Measurements from ENCODE around the gene ECT2. TPM values are rescaled to one million over a fixed set of nuclear protein-coding genes. Genes with fewer than 3 reads are reported as not detected.
"Not testable (repeated sequence)": the region's sequence is repeated elsewhere in the genome, so short reads cannot be mapped to it uniquely, and the experiment has no call there.

Gene ECT2
- polyA plus RNA-seq, 1 donor from 2014 or later = 6.3 TPM

GRCh38 chr3:172859041-172859440 lies 108.5 kb downstream of the ECT2 start:
- H3K27ac ChIP-seq (ENCODE audit: low read length) = no peak overlapping the region
- H3K9me2 ChIP-seq (ENCODE audit: insufficient read depth, low read length) = no peaks in the 10 kb centered on the region
- TF ChIP-seq EZH2 (IDR thresholded peaks at IDR 0.05; ENCODE audit: borderline replicate concordance, insufficient read depth, low read length, poor library complexity, severe bottlenecking) (no peak), RAD21 (conservative IDR thresholded peaks at IDR 0.05) (no peak), EP300 (conservative IDR thresholded peaks at IDR 0.05; ENCODE audit: poor library complexity, severe bottlenecking) (no peak)
- no peaks in the 10 kb centered on the region for H3K79me2 ChIP-seq (replicated peaks; ENCODE audit: insufficient read depth, low read length)
- H3K36me3 ChIP-seq (ENCODE audit: insufficient read depth, low read length) = no peaks in the 10 kb centered on the region
- H3F3A ChIP-seq (ENCODE audit: insufficient read depth, low read length, poor library complexity, severe bottlenecking) = no peaks in the 10 kb centered on the region
- no peaks in the 10 kb centered on the region for H4K20me1 ChIP-seq (ENCODE audit: insufficient read depth)
- H3K4me2 ChIP-seq (ENCODE audit: low read length) = no peak overlapping the region
- H3K4me3 ChIP-seq (ENCODE audit: low read length) = no peak overlapping the region
- H3K9ac ChIP-seq (ENCODE audit: low read length) = no peak overlapping the region
- no peaks in the 10 kb centered on the region for H3K9me3 ChIP-seq (ENCODE audit: low read length)
- no peak overlapping the region for H2AFZ ChIP-seq (ENCODE audit: low read depth, low read length)
- no peaks in the 10 kb centered on the region for H3K27me3 ChIP-seq (ENCODE audit: insufficient read depth, low read depth, low read length)

- not testable (repeated sequence) for H3K27ac ChIP-seq (ENCODE audit: low read length); H3K9me2 ChIP-seq (ENCODE audit: insufficient read depth, low read length); H3K9ac ChIP-seq (ENCODE audit: low read length); H3F3A ChIP-seq (ENCODE audit: insufficient read depth, low read length, poor library complexity, severe bottlenecking); H3K27me3 ChIP-seq (ENCODE audit: insufficient read depth, low read depth, low read length); H3K9me3 ChIP-seq (ENCODE audit: low read length); H3K4me3 ChIP-seq (ENCODE audit: low read length); H3K79me2 ChIP-seq (replicated peaks; ENCODE audit: insufficient read depth, low read length); H3K4me2 ChIP-seq (ENCODE audit: low read length); H4K20me1 ChIP-seq (ENCODE audit: insufficient read depth); H3K36me3 ChIP-seq (ENCODE audit: insufficient read depth, low read length); H2AFZ ChIP-seq (ENCODE audit: low read depth, low read length)
These were observed 116.3 kb downstream of the ECT2 start for GRCh38 chr3:172866726-172867350.

- Histone ChIP-seq H3K36me3 (ENCODE audit: insufficient read depth, low read length) (no peaks in the 10 kb centered on the region), H3K9ac (ENCODE audit: low read length) (no peak overlapping the region), H3K9me3 (ENCODE audit: low read length) (no peaks in the 10 kb centered on the region), H3K79me2 (replicated peaks; ENCODE audit: insufficient read depth, low read length) (no peaks in the 10 kb centered on the region), H3K27me3 (ENCODE audit: insufficient read depth, low read depth, low read length) (no peaks in the 10 kb centered on the region), H3K27ac (ENCODE audit: low read length) (no peak overlapping the region), H3K4me2 (ENCODE audit: low read length) (no peak overlapping the region), H3K4me3 (ENCODE audit: low read length) (no peak overlapping the region), H3F3A (ENCODE audit: insufficient read depth, low read length, poor library complexity, severe bottlenecking) (no peaks in the 10 kb centered on the region), H4K20me1 (ENCODE audit: insufficient read depth) (no peaks in the 10 kb centered on the region), H3K9me2 (ENCODE audit: insufficient read depth, low read length) (no peaks in the 10 kb centered on the region), H2AFZ (ENCODE audit: low read depth, low read length) (no peak overlapping the region)
- TF ChIP-seq TAF1 (IDR thresholded peaks at IDR 0.05; ENCODE audit: low read depth) = no peak
- TF ChIP-seq EP300 (conservative IDR thresholded peaks at IDR 0.05; ENCODE audit: poor library complexity, severe bottlenecking) = no peak
- TF ChIP-seq SMC3 (conservative IDR thresholded peaks at IDR 0.05; ENCODE audit: poor library complexity) = no peak
- TF ChIP-seq POLR2AphosphoS5 (IDR thresholded peaks at IDR 0.05) = no peak
- no peak for TF ChIP-seq CTCF (IDR thresholded peaks at IDR 0.05; ENCODE audit: poor library complexity, severe bottlenecking)
- no peak for TF ChIP-seq REST (IDR thresholded peaks at IDR 0.05; ENCODE audit: borderline replicate concordance)
- no peak for TF ChIP-seq RAD21 (conservative IDR thresholded peaks at IDR 0.05)
- no peak for TF ChIP-seq EZH2 (IDR thresholded peaks at IDR 0.05; ENCODE audit: borderline replicate concordance, insufficient read depth, low read length, poor library complexity, severe bottlenecking)
- TF ChIP-seq MXI1 (conservative IDR thresholded peaks at IDR 0.05; ENCODE audit: poor library complexity, severe bottlenecking) = no peak
These were observed 118.2 kb downstream of the ECT2 start for GRCh38 chr3:172868582-172869200.
